GM12878 (cell line): Measurements from ENCODE around the gene BLCAP.

Source experiments
- CTCF ChIP-seq, 3 experiments: IDR thresholded peaks in 2 of 3; conservative IDR thresholded peaks in 1 of 3; 2 replicates each; pipeline ENCODE4 v1.5.1; 2011; ENCODE audit warnings: low read depth in 3 of 3, low read length in 3 of 3, mild to moderate bottlenecking in 3 of 3, control low read depth in 2 of 3, moderate library complexity in 2 of 3, inconsistent platforms in 1 of 3, mixed read lengths in 1 of 3; ENCODE audit not compliant: control insufficient read depth in 2 of 3, insufficient read depth in 1 of 3; ENCODE audit errors: extremely low read depth in 1 of 3
- KDM1A ChIP-seq: fragments of 200-600 bp; sonication (generic); IDR thresholded peaks from 2 replicates; pipeline ENCODE4 v1.6.1; 2016; ENCODE audit warnings: borderline replicate concordance
- TCF12 ChIP-seq: IDR thresholded peaks from 2 replicates; pipeline ENCODE4 v1.6.1; 2011; ENCODE audit warnings: low read depth, mild to moderate bottlenecking, low read length

GRCh38 chr20:37570419-37570818 lies 42.7 kb upstream of the BLCAP start:
- TF ChIP-seq CTCF (IDR thresholded peaks at IDR 0.05 in 2 of 3, conservative IDR thresholded peaks at IDR 0.05 in 1 of 3; ENCODE audit: control insufficient read depth in 2 of 3, extremely low read depth in 1 of 3, insufficient read depth in 1 of 3, low read depth in 3 of 3, low read length in 3 of 3) (no peak), TCF12 (no peak), KDM1A (no peak)
